Cardiac fibroblast (primary cell): ENCODE data around the gene MAPK8IP2.
"Not testable (repeated sequence)": the region's sequence is repeated elsewhere in the genome, so short reads cannot be mapped to it uniquely, and the experiment has no call there.

Experiments
- DNase-seq, 2 donors: peaks; one replicate each; pipeline versions ENCODE4 v3.0.0 to v3.0.0-alpha.2; 2010; ENCODE audit warnings: low read depth in 2 of 2
- H3K4me3 ChIP-seq, 2 donors: replicated peaks in 1 of 2; 1 replicate in 1 of 2; 2 replicates in 1 of 2; pipeline ENCODE4 v1.5.1; 2011; ENCODE audit warnings: low read depth in 2 of 2, low read length in 2 of 2, mild to moderate bottlenecking in 2 of 2, moderate library complexity in 1 of 2
- TF ChIP-seq, protein P1 (sequence below): IDR thresholded peaks from one replicate; pipeline ENCODE4 v1.5.1; 2011; ENCODE audit warnings: low read depth, mild to moderate bottlenecking, low read length, inconsistent platforms

The MAPK8IP2 gene

DNA sequence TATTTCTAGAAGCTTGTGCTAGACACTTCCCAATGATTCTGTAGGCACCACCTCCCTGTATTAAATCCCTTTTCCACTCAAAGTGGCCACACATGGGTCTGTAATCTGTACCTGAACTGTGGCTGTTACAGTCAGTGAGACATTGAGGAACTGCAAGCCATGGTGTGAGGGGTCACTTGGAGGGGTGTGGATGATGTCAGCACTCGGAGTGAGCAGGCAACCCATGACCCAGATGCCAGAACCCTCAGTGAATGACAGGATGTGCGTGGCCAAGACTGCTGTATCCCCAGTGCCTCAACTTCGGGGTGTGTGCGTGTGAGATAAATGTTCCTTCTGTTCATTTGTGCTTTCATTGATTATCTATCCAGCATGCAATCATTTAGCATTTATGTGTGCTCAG lies 57.3 kb downstream of the MAPK8IP2 start:
- no peak for DNase-seq
- TF ChIP-seq, protein P1, sequence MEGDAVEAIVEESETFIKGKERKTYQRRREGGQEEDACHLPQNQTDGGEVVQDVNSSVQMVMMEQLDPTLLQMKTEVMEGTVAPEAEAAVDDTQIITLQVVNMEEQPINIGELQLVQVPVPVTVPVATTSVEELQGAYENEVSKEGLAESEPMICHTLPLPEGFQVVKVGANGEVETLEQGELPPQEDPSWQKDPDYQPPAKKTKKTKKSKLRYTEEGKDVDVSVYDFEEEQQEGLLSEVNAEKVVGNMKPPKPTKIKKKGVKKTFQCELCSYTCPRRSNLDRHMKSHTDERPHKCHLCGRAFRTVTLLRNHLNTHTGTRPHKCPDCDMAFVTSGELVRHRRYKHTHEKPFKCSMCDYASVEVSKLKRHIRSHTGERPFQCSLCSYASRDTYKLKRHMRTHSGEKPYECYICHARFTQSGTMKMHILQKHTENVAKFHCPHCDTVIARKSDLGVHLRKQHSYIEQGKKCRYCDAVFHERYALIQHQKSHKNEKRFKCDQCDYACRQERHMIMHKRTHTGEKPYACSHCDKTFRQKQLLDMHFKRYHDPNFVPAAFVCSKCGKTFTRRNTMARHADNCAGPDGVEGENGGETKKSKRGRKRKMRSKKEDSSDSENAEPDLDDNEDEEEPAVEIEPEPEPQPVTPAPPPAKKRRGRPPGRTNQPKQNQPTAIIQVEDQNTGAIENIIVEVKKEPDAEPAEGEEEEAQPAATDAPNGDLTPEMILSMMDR = no peak
- no peak overlapping the region for H3K4me3 ChIP-seq

DNA sequence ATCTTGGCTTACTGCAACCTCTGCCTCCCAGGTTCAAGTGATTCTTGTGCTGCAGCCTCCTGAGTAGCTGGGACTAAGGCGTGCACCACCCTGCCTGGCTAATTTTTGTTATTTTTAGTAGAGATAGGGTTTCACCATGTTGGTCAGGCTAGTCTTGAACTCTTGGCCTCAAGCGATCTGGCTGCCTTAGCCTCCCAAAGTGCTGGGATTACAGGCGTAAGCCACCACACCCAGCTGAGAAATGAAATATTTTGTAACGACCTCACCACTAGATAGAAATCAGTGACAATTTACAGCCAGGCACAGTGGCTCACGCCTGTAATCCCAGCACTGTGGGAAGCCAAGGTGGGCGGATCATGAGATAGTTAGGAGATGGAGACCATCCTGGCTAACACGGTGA lies 59.1 kb downstream of the MAPK8IP2 start:
- not testable (repeated sequence) for H3K4me3 ChIP-seq, DNase-seq

DNA sequence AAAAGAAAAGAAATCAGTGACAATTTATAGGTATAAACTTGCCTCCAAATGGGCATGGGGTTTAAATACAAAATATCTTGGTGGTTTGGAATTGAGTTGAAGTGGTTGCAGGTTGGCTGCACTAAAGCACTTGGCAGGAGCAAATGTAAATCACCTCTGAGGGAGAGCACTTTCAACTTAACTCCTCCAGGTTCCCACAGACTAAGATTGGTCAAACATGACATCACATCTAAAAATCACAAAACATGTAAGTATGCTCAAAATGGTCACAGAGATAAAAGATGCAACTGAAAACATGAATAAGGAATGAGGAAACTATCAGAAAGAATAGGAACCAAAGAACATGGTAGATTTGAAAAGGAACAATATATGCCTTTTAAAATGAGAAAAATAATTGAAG lies 59.7 kb downstream of the MAPK8IP2 start:
- TF ChIP-seq, protein P1 = no peak
- no peak overlapping the region for H3K4me3 ChIP-seq
- DNase-seq = peak in 1 of 2 donors; percentile 17
